Breast epithelium (tissue), 4 donors: ENCODE measurements around the gene SIM1. TPM values are rescaled to one million over a fixed set of nuclear protein-coding genes. Genes with fewer than 3 reads are reported as not detected.
"Not testable (repeated sequence)": the region's sequence is repeated elsewhere in the genome, so short reads cannot be mapped to it uniquely, and the experiment has no call there.

Experiments
- DNase-seq, 2 donors: peaks; one replicate each; pipeline ENCODE4 v3.0.0-alpha.2; 2019; ENCODE audit warnings: low spot score in 2 of 2
- H3K27ac ChIP-seq, 2 donors: fragments of 200-600 bp; sonication (generic) in 1 of 2; one replicate each; pipeline ENCODE4 v1.5.1; 2016 to 2019; ENCODE audit warnings: mild to moderate bottlenecking in 1 of 2
- H3K27me3 ChIP-seq, 2 donors: fragments of 200-600 bp; sonication (generic) in 1 of 2; one replicate each; pipeline versions ENCODE4 v1.5.1 to v1.6.0; 2017 to 2019; ENCODE audit warnings: control low read depth in 1 of 2, mild to moderate bottlenecking in 1 of 2
- H3K36me3 ChIP-seq: fragments of 200-600 bp; one replicate; pipeline ENCODE4 v1.5.1; 2019
- H3K4me1 ChIP-seq, 2 donors: fragments of 200-600 bp; sonication (generic); one replicate each; pipeline ENCODE4 v1.5.1; 2016 to 2019; ENCODE audit warnings: control low read depth in 1 of 2
- H3K4me3 ChIP-seq, 3 donors: fragments of 200-600 bp; sonication (generic); 1 replicate in 2 of 3; 2 replicates in 1 of 3; pipeline ENCODE4 v1.5.1; 2016 to 2019; ENCODE audit warnings: mild to moderate bottlenecking in 3 of 3, moderate library complexity in 2 of 3
- H3K9me3 ChIP-seq, 2 donors: fragments of 200-600 bp; sonication (generic) in 1 of 2; one replicate each; pipeline ENCODE4 v1.5.1; 2016 to 2019; ENCODE audit warnings: control low read depth in 1 of 2
- POLR2A ChIP-seq: fragments of 450-650 bp; IDR thresholded peaks from one replicate; pipeline ENCODE4 v1.6.1; 2016; ENCODE audit warnings: antibody characterized with exemption, mild to moderate bottlenecking, moderate library complexity
- POLR2AphosphoS5 ChIP-seq, 3 donors: sonication (generic); formaldehyde crosslinking; IDR thresholded peaks; one replicate each; pipeline ENCODE4 v1.6.1; 2017; ENCODE audit warnings: antibody characterized with exemption in 3 of 3
- intact Hi-C: fragments of 100-400 bp; cut with DNase I; formaldehyde crosslinking; loops from one replicate; pipeline ENCODE4 v1.15.1; 2023; ENCODE audit warnings: low total_unique reads
- total RNA-seq, 3 donors: library from RNA; depleted of rRNA; stranded (reverse); fragments of >200 nt; gene quantifications; one replicate each; pipeline ENCODE4 v1.1.0, GENCODE V29; 2016
- TF ChIP-seq, protein P1 (sequence below), 3 donors: fragments of 450-650 bp; IDR thresholded peaks; one replicate each; pipeline ENCODE4 v1.5.1; 2016 to 2017; ENCODE audit warnings: antibody characterized with exemption in 3 of 3, mild to moderate bottlenecking in 3 of 3, moderate library complexity in 3 of 3

The SIM1 gene
- total RNA-seq, 3 donors from 2014 or later = 0.59 to 7.2 (median 2.0) TPM

DNA sequence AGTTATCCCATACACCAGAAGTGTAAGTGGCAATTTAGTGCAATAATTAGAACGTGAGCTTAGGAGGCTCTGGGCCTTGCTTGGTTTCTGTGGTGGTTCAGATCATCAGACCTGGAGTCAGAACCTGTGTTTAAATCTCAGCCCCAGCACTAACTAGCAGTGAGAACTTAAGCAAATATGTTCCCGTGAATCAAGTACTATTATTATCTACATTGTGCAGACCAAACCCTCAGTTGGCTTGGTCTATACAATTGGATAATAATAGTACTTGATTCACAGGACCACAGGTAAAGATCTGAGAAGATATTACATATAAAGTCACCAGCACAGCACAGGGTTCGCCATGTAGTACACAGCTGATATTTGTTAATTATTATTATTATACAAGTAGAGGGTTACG is 93.1 kb downstream of the SIM1 start:
- DNase-seq = no peak
- Histone ChIP-seq H3K4me3 (no peak overlapping the region), H3K9me3 (no peaks in the 10 kb centered on the region), H3K27ac (no peak overlapping the region), H3K36me3 (no peaks in the 10 kb centered on the region), H3K4me1 (no peaks in the 10 kb centered on the region), H3K27me3 (no peaks in the 10 kb centered on the region)
- no peak for TF ChIP-seq POLR2A
- TF ChIP-seq POLR2AphosphoS5 (IDR thresholded peaks at IDR 0.05) = no peak
- TF ChIP-seq, protein P1, sequence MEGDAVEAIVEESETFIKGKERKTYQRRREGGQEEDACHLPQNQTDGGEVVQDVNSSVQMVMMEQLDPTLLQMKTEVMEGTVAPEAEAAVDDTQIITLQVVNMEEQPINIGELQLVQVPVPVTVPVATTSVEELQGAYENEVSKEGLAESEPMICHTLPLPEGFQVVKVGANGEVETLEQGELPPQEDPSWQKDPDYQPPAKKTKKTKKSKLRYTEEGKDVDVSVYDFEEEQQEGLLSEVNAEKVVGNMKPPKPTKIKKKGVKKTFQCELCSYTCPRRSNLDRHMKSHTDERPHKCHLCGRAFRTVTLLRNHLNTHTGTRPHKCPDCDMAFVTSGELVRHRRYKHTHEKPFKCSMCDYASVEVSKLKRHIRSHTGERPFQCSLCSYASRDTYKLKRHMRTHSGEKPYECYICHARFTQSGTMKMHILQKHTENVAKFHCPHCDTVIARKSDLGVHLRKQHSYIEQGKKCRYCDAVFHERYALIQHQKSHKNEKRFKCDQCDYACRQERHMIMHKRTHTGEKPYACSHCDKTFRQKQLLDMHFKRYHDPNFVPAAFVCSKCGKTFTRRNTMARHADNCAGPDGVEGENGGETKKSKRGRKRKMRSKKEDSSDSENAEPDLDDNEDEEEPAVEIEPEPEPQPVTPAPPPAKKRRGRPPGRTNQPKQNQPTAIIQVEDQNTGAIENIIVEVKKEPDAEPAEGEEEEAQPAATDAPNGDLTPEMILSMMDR (IDR thresholded peaks at IDR 0.05) = no peak
- intact Hi-C loops = loop anchor here (5.0 kb wide), 1 partner anchor 1026 kb away; no protein-coding TSS in a partner anchor

DNA sequence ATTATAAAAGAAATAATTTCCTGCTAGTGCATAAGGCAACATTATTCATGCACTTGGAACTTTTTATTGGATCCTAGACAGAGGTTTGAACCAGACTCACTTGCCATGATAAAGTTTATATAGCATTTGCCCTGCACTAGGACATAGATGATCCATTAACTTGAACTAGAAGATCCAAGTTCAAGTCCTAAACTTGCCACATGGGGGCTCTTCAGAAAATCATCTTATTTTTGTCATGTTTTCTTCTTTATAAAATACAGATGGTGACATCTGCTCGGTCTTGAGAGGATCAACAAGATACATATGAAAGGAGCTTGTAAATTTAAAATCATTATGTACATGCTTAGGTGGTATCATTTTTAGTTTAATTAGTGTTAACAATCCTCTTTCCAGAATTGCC is 94.5 kb downstream of the SIM1 start:
- Histone ChIP-seq H3K9me3 (no peaks in the 10 kb centered on the region), H3K27ac (no peak overlapping the region), H3K27me3 (no peaks in the 10 kb centered on the region), H3K4me1 (no peaks in the 10 kb centered on the region), H3K36me3 (no peaks in the 10 kb centered on the region), H3K4me3 (no peak overlapping the region)
- DNase-seq = no peak
- intact Hi-C loops = loop anchor here (5.0 kb wide), 1 partner anchor 1027 kb away; no protein-coding TSS in a partner anchor
- TF ChIP-seq POLR2AphosphoS5 (IDR thresholded peaks at IDR 0.05) = no peak
- no peak for TF ChIP-seq POLR2A
- TF ChIP-seq, protein P1 (IDR thresholded peaks at IDR 0.05) = no peak

DNA sequence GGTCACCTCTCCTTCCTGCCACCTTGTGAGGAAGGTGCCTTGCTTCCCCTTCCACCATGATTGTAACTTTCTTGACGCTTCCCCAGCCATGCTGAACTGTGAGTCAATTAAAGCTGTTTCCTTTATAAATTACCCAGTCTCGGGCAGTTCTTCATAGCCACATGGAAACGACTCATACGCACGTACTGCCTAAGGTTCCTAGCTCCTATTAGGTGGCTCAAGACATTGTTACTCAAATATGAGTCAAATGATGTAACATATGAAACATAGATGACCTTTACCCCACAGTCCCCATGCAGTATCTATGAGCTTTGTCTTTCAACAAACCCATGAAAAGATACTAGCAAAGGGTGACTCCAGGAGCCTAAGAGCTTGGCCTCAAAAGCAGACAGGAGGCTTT is 98.3 kb downstream of the SIM1 start:
- intact Hi-C loops = no loop called here
- DNase-seq = no peak
- Histone ChIP-seq H3K4me1 (no peaks in the 10 kb centered on the region), H3K27me3 (no peaks in the 10 kb centered on the region), H3K27ac (no peak overlapping the region), H3K4me3 (no peak overlapping the region), H3K9me3 (no peaks in the 10 kb centered on the region), H3K36me3 (no peaks in the 10 kb centered on the region)
- TF ChIP-seq POLR2AphosphoS5 (IDR thresholded peaks at IDR 0.05) = no peak
- TF ChIP-seq POLR2A = no peak
- TF ChIP-seq, protein P1 (IDR thresholded peaks at IDR 0.05) = no peak

DNA sequence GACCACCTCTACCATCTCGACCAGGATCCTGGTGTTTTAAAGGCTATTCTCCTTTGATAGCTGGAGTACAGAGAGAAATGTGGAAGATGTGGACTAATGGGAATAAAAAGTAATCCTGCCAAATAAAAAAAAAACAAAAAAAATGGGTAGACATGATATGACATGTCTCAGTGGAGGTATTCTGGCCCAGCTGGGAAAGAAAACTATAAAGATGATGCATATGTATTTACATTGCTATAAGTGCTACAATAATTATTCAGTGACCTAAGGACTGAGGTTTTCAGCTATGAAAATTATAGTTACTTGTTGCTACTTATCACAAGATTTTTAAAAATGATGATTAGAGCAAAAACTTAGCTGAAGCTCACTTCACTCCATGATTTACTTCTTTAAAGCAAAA is 101.1 kb downstream of the SIM1 start:
- intact Hi-C loops = no loop called here
- TF ChIP-seq POLR2AphosphoS5 (IDR thresholded peaks at IDR 0.05) (no peak), POLR2A (no peak)
- TF ChIP-seq, protein P1 (IDR thresholded peaks at IDR 0.05) = no peak
- H3K27me3 ChIP-seq = no peaks in the 10 kb centered on the region
- no peaks in the 10 kb centered on the region for H3K9me3 ChIP-seq
- H3K4me1 ChIP-seq = no peaks in the 10 kb centered on the region
- H3K36me3 ChIP-seq = no peaks in the 10 kb centered on the region
- no peak overlapping the region for H3K4me3 ChIP-seq
- H3K27ac ChIP-seq = no peak overlapping the region
- DNase-seq = no peak

DNA sequence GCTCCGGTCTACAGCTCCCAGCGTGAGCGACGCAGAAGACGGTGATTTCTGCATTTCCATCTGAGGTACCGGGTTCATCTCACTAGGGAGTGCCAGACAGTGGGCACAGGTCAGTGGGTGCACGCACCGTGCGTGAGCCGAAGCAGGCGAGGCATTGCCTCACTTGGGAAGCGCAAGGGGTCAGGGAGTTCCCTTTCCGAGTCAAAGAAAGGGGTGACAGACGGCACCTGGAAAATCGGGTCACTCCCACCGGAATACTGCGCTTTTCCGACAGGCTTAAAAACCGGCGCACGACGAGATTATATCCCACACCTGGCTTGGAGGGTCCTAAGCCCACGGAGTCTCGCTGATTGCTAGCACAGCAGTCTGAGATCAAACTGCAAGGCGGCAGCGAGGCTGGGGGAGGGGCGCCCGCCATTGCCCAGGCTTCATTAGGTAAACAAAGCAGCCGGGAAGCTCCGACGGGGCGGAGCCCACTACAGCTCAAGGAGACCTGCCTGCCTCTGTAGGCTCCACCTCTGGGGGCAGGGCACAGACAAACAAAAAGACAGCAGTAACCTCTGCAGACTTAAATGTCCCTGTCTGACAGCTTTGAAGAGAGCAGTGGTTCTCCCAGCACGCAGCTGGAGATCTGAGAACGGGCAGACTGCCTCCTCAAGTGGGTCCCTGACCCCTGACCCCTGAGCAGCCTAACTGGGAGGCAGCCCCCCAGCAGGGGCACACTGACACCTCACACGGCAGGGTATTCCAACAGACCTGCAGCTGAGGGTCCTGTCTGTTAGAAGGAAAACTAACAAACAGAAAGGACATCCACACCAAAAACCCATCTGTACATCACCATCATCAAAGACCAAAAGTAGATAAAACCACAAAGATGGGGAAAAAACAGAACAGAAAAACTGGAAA is 109.7 kb downstream of the SIM1 start:
- DNase-seq, H3K4me3 ChIP-seq, H3K27me3 ChIP-seq, H3K9me3 ChIP-seq, H3K36me3 ChIP-seq, H3K4me1 ChIP-seq, intact Hi-C loops, H3K27ac ChIP-seq: not testable (repeated sequence)
